ENCODE data around the gene NAE1. TPM values are rescaled to one million over a fixed set of nuclear protein-coding genes. Genes with fewer than 3 reads are reported as not detected.

NAE1 gene
- total RNA-seq, 1 experiment from 2014 or later, result 123 TPM

GRCh38 chr16:66802159-66802558 is 28.6 kb downstream of the NAE1 start:
- H3K9me2 ChIP-seq (ENCODE audit: insufficient read depth), result no peaks in the 10 kb centered on the region
- H3K36me3 ChIP-seq (ENCODE audit: control insufficient read depth in 1 of 2, insufficient read depth in 2 of 2, low read length in 2 of 2), result peaks cover 26 to 31% of the 10 kb centered on the region in 2 experiments; a peak in 3 of 4 replicates
- TF ChIP-seq CEBPB (IDR thresholded peaks at IDR 0.05; ENCODE audit: low read depth) (no peak), RAD21 (IDR thresholded peaks at IDR 0.05; ENCODE audit: low read depth) (no peak), ELF1 (IDR thresholded peaks at IDR 0.05; ENCODE audit: borderline replicate concordance, low read depth) (no peak), EGR1 (IDR thresholded peaks at IDR 0.05; ENCODE audit: low read depth) (no peak), FOSL1 (IDR thresholded peaks at IDR 0.05; ENCODE audit: low read depth) (no peak), POLR2AphosphoS5 (IDR thresholded peaks at IDR 0.05; ENCODE audit: low read depth, low read length) (no peak), ZNF274 (IDR thresholded peaks at IDR 0.05; ENCODE audit: low read depth, low read length) (no peak)
- ChIA-PET RAD21 (ENCODE audit: low non-redundant PET in 1 of 2, low total read pairs in 2 of 2, uncharacterized antibody in 2 of 2, unreplicated experiment in 2 of 2) (no interaction called here), CTCF (no interaction called here), POLR2A (no interaction called here)
- no peak overlapping the region for H3K27ac ChIP-seq (ENCODE audit: low read depth, low read length)
- DNase-seq (ENCODE audit: low read depth, low spot score) (no peak), ATAC-seq (no peak)
- no peaks in the 10 kb centered on the region for H3K9me3 ChIP-seq (ENCODE audit: control insufficient read depth in 1 of 2, insufficient read depth in 1 of 2, low read depth in 1 of 2, low read length in 2 of 2)
- H3K4me3 ChIP-seq (replicated peaks in 1 of 2; ENCODE audit: low read depth in 1 of 2, low read length in 2 of 2), result no peak overlapping the region
- H3K4me1 ChIP-seq (ENCODE audit: control insufficient read depth in 1 of 2, insufficient read depth in 2 of 2, low read length in 2 of 2), result no peaks in the 10 kb centered on the region
- H3K4me2 ChIP-seq (ENCODE audit: low read length), result no peak overlapping the region
- intact Hi-C loops (cut with micrococcal nuclease), result no loop called here
- H3K79me2 ChIP-seq (ENCODE audit: insufficient read depth, low read length), result no peaks in the 10 kb centered on the region
- H3K27me3 ChIP-seq (ENCODE audit: insufficient read depth, low read length), result no peaks in the 10 kb centered on the region
- no peak overlapping the region for H3K9ac ChIP-seq (ENCODE audit: low read length)
- BruUV-seq (replicated peaks), result no TSS peak
- H4K20me1 ChIP-seq (ENCODE audit: insufficient read depth), result no peaks in the 10 kb centered on the region
- no peak overlapping the region for H2AFZ ChIP-seq (ENCODE audit: low read depth, low read length, poor library complexity, severe bottlenecking)

GRCh38 chr16:66801320-66802105 is 29.3 kb downstream of the NAE1 start, which contains the start of gene TERB1:
TSS of gene TERB1 (minus strand) at chr16:66801584. CDS start at chr16:66796798, 4,786 bp downstream.
- Histone ChIP-seq H2AFZ (ENCODE audit: low read depth, low read length, poor library complexity, severe bottlenecking) (no peak within 1 kb of the TSS), H4K20me1 (ENCODE audit: insufficient read depth) (no peaks in the 10 kb centered on the region), H3K27me3 (ENCODE audit: insufficient read depth, low read length) (no peaks in the 10 kb centered on the region), H3K4me1 (ENCODE audit: control insufficient read depth in 1 of 2, insufficient read depth in 2 of 2, low read length in 2 of 2) (no peaks in the 10 kb centered on the region), H3K4me2 (ENCODE audit: low read length) (no peak within 1 kb of the TSS), H3K36me3 (ENCODE audit: control insufficient read depth in 1 of 2, insufficient read depth in 2 of 2, low read length in 2 of 2) (peaks cover 24 to 25% of the 10 kb centered on the region in 2 experiments; a peak in 3 of 4 replicates), H3K9ac (ENCODE audit: low read length) (no peak within 1 kb of the TSS), H3K79me2 (ENCODE audit: insufficient read depth, low read length) (no peaks in the 10 kb centered on the region), H3K9me3 (ENCODE audit: control insufficient read depth in 1 of 2, insufficient read depth in 1 of 2, low read depth in 1 of 2, low read length in 2 of 2) (no peaks in the 10 kb centered on the region), H3K9me2 (ENCODE audit: insufficient read depth) (no peaks in the 10 kb centered on the region), H3K4me3 (replicated peaks in 1 of 2; ENCODE audit: low read depth in 1 of 2, low read length in 2 of 2) (no peak within 1 kb of the TSS), H3K27ac (ENCODE audit: low read depth, low read length) (no peak within 1 kb of the TSS)
- no TSS peak for BruUV-seq (replicated peaks)
- ChIA-PET CTCF (no interaction called here), POLR2A (no interaction called here), RAD21 (ENCODE audit: low non-redundant PET in 1 of 2, low total read pairs in 2 of 2, uncharacterized antibody in 2 of 2, unreplicated experiment in 2 of 2) (no interaction called here)
- DNase-seq (ENCODE audit: low read depth, low spot score), result no peak
- intact Hi-C loops (cut with micrococcal nuclease), result no loop called here
- no peak for ATAC-seq
- no peak for TF ChIP-seq JUND (IDR thresholded peaks at IDR 0.05)
- TF ChIP-seq CTCF (IDR thresholded peaks at IDR 0.05 in 2 of 3, conservative IDR thresholded peaks at IDR 0.05 in 1 of 3; ENCODE audit: borderline replicate concordance in 1 of 3, insufficient read depth in 1 of 3, low read depth in 2 of 3, low read length in 2 of 3), result no peak
- no peak for TF ChIP-seq EZH2 (IDR thresholded peaks at IDR 0.05)
- TF ChIP-seq FOSL1 (IDR thresholded peaks at IDR 0.05; ENCODE audit: low read depth), result no peak
- TF ChIP-seq SP1 (IDR thresholded peaks at IDR 0.05; ENCODE audit: low read depth), result no peak
- no peak for TF ChIP-seq EZH2phosphoT487 (IDR thresholded peaks at IDR 0.05; ENCODE audit: borderline replicate concordance)
- TF ChIP-seq TCF7L2 (IDR thresholded peaks at IDR 0.05; ENCODE audit: borderline replicate concordance, extremely low read depth, insufficient read depth, insufficient read length), result no peak
- TF ChIP-seq SRF (IDR thresholded peaks at IDR 0.05; ENCODE audit: low read depth), result no peak
- TF ChIP-seq ZNF274 (IDR thresholded peaks at IDR 0.05; ENCODE audit: low read depth, low read length), result no peak
- no peak for TF ChIP-seq POLR2A (IDR thresholded peaks at IDR 0.05; ENCODE audit: borderline replicate concordance, extremely low read depth, insufficient read depth, insufficient read length)
- no peak for TF ChIP-seq POLR2AphosphoS5 (IDR thresholded peaks at IDR 0.05; ENCODE audit: low read depth, low read length)
- no peak for TF ChIP-seq EGR1 (IDR thresholded peaks at IDR 0.05; ENCODE audit: low read depth)
- TF ChIP-seq ZFX (IDR thresholded peaks at IDR 0.05), result no peak
- no peak for TF ChIP-seq CEBPB (IDR thresholded peaks at IDR 0.05; ENCODE audit: low read depth)
- TF ChIP-seq RAD21 (IDR thresholded peaks at IDR 0.05; ENCODE audit: low read depth), result no peak
- no peak for TF ChIP-seq ZBTB33 (IDR thresholded peaks at IDR 0.05; ENCODE audit: extremely low read depth, insufficient replicate concordance, low read length)
